Smooth muscle cell (in vitro differentiated cells): Measurements from ENCODE around the gene BAHCC1. TPM values are rescaled to one million over a fixed set of nuclear protein-coding genes. Genes with fewer than 3 reads are reported as not detected.

Source experiments
- DNase-seq: peaks from one replicate; lab custom pipeline; 2025; ENCODE audit not compliant: unreplicated experiment; lab: John Stamatoyannopoulos, UW
- H2AFZ ChIP-seq: fragments of 200-600 bp; sonication (generic); 2 replicates; pipeline ENCODE4 v1.6.0; 2016; ENCODE audit warnings: antibody characterized with exemption, low read depth, mild to moderate bottlenecking
- H3F3A ChIP-seq: fragments of 200-600 bp; sonication (generic); 2 replicates; pipeline ENCODE4 v1.6.0; 2017; ENCODE audit warnings: antibody characterized with exemption, low read depth
- H3K27ac ChIP-seq: fragments of 200-600 bp; sonication (generic); 2 replicates; pipeline ENCODE4 v1.5.1; 2016; ENCODE audit warnings: low read depth, mild to moderate bottlenecking
- H3K27me3 ChIP-seq: fragments of 200-600 bp; sonication (generic); 2 replicates; pipeline ENCODE4 v1.6.1; 2016; ENCODE audit warnings: low read depth, mild to moderate bottlenecking
- H3K36me3 ChIP-seq: fragments of 200-600 bp; sonication (generic); 2 replicates; pipeline ENCODE4 v1.5.1; 2016; ENCODE audit warnings: low read depth
- H3K4me1 ChIP-seq: fragments of 200-600 bp; sonication (generic); 2 replicates; pipeline ENCODE4 v1.5.1; 2016; ENCODE audit warnings: low read depth
- H3K4me2 ChIP-seq: fragments of 200-600 bp; sonication (generic); 2 replicates; pipeline ENCODE4 v1.6.0; 2016; ENCODE audit warnings: mild to moderate bottlenecking
- H3K4me3 ChIP-seq: fragments of 200-600 bp; sonication (generic); 2 replicates; pipeline ENCODE4 v1.5.1; 2016; ENCODE audit warnings: mild to moderate bottlenecking
- H3K79me2 ChIP-seq: fragments of 200-600 bp; sonication (generic); 2 replicates; pipeline ENCODE4 v1.6.0; 2016; ENCODE audit warnings: low read depth, mild to moderate bottlenecking
- H3K9ac ChIP-seq: fragments of 200-600 bp; sonication (generic); 2 replicates; pipeline ENCODE4 v1.6.0; 2016; ENCODE audit warnings: low read depth
- H3K9me3 ChIP-seq: fragments of 200-600 bp; sonication (generic); replicated peaks from 2 replicates; pipeline ENCODE4 v1.5.1; 2016; ENCODE audit warnings: low read depth
- H4K20me1 ChIP-seq: fragments of 200-600 bp; sonication (generic); 2 replicates; pipeline ENCODE4 v1.6.0; 2016; ENCODE audit warnings: low read depth
- CTCF ChIP-seq: fragments of 200-600 bp; sonication (generic); IDR thresholded peaks from 2 replicates; pipeline ENCODE4 v1.5.1; 2017; ENCODE audit warnings: borderline replicate concordance, mild to moderate bottlenecking, antibody characterized with exemption; ENCODE audit not compliant: insufficient read depth, poor library complexity, severe bottlenecking
- WGBS: methylation state at CpG from one replicate; pipeline ENCODE4 v1.1.7; 2016; ENCODE audit warnings: low lambda C conversion rate; 5-methylcytosine and 5-hydroxymethylcytosine counted together
- polyA plus RNA-seq: library from polyadenylated mRNA; unstranded; fragments of >200 nt; fragmentation: Nextera tagmentation; extraction: Ambion mirVana; gene quantifications from 2 replicates; pipeline ENCODE4 v1.2.1, GENCODE V29; 2016
- total RNA-seq: library from RNA; depleted of rRNA; stranded (reverse); fragments of >200 nt; gene quantifications from 2 replicates; pipeline ENCODE4 v1.2.3, GENCODE V29; 2014

The BAHCC1 gene
- total and polyA plus RNA-seq, 2 experiments from 2014 or later = 3.2 to 4.6 TPM

DNA sequence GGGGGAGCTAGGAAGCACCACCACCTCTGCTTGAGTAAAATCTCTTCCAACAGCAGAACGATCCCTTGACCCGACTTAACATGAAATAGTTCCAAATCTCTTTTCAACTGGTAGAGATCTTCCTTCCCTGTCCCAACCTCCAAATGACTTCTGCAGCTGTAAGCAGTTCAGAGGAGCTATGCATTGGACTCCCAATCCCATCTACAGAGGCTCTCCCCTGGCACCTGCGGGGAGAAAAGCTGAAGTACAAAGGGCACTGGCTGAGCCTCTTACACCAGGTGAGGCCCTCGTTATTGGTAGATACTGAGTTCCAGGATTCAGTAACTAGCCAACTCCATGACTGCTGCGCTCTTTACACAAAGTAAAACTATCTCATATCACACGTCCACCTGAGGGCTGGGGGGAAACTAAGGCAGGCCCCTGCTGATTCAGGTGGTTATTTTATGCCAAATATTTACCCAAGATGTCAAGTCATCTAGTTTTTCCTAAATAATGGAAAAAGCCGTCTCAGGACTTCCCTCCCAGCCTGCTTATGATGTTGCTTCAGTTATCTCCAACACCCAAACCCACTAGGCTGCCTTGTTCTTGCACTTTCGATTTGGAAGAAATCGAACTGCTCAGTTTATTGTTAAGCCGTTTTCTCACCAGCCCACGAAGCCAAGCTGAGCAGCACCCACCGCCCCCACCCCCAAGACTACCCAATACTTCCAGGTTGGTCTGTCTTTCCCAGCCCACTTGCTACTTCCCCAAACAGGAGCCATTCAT lies 114.1 kb downstream of the BAHCC1 start:
- DNase-seq = no peak
- Histone ChIP-seq H3F3A (peaks cover 48% of the 10 kb centered on the region), H2AFZ (no peak overlapping the region), H3K4me1 (peaks cover 10% of the 10 kb centered on the region), H3K36me3 (peaks cover 3% of the 10 kb centered on the region), H4K20me1 (peaks cover 60% of the 10 kb centered on the region), H3K27ac (peak overlapping the region; percentile 65), H3K9ac (peak overlapping the region; percentile 52), H3K9me3 (no peaks in the 10 kb centered on the region), H3K79me2 (peaks cover 38% of the 10 kb centered on the region), H3K27me3 (no peaks in the 10 kb centered on the region), H3K4me2 (peak overlapping the region; percentile 95), H3K4me3 (peak overlapping the region; percentile 96)
- WGBS = 35% methylated on average over 11 of the region's 12 CpGs
- no peak for TF ChIP-seq CTCF

DNA sequence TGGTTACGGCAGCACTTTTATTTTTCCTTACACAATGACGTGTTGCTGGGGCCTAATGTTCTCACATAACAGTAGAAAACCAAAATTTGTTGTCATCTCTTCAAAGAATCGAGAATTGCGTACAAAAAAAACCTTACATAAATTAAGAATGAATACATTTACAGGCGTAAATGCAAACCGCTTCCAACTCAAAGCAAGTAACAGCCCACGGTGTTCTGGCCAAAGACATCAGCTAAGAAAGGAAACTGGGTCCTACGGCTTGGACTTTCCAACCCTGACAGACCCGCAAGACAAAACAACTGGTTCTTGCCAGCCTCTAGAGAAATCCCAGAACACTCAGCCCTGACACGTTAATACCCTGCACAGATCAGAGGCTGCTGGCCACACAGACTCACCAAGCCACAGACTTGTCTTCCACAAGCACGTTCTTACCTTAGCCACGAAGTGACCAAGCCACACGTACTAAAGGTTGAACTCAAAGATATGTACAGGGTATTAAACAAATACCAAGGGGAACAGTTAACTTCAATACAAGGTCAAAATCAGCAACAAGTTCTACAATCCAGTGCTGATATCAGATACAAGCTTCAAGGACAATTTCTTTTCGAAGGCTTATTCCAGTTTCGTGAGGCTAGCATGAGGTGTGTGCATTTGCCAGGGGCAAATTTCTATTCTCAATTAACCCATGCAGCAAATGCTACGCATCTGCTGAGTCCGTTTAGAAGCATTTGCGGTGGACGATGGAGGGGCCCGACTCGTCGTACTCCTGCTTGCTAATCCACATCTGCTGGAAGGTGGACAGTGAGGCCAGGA lies 114.9 kb downstream of the BAHCC1 start:
- Histone ChIP-seq H3K4me2 (peak overlapping the region; percentile 95), H3K9me3 (no peaks in the 10 kb centered on the region), H4K20me1 (peaks cover 60% of the 10 kb centered on the region), H3K4me1 (peaks cover 11% of the 10 kb centered on the region), H3K9ac (peak overlapping the region; percentile 52), H3F3A (peaks cover 50% of the 10 kb centered on the region), H3K79me2 (peaks cover 39% of the 10 kb centered on the region), H3K27ac (peak overlapping the region; percentile 65), H2AFZ (no peak overlapping the region), H3K36me3 (peaks cover 3% of the 10 kb centered on the region), H3K4me3 (peak overlapping the region; percentile 96), H3K27me3 (no peaks in the 10 kb centered on the region)
- no peak for DNase-seq
- TF ChIP-seq CTCF = no peak
- WGBS = 8% methylated on average over 22 of the region's 22 CpGs

- H3K36me3 ChIP-seq = peaks cover 3% of the 10 kb centered on the region
Observed at GRCh38 chr17:81510785-81511553, 115.7 kb downstream of the BAHCC1 start.

More at GRCh38 chr17:81510785-81511553, 115.7 kb downstream of the BAHCC1 start:
- WGBS = 2% methylated on average over 48 of the region's 48 CpGs
- no peak overlapping the region for H2AFZ ChIP-seq
- H3K9me3 ChIP-seq = no peaks in the 10 kb centered on the region
- H3K9ac ChIP-seq = peak overlapping the region; percentile 52
- TF ChIP-seq CTCF = no peak
- peak overlapping the region; percentile 95 for H3K4me2 ChIP-seq
- H3F3A ChIP-seq = peaks cover 57% of the 10 kb centered on the region
- peaks cover 16% of the 10 kb centered on the region for H3K4me1 ChIP-seq
- H3K79me2 ChIP-seq = peaks cover 47% of the 10 kb centered on the region
- no peaks in the 10 kb centered on the region for H3K27me3 ChIP-seq
- peaks cover 65% of the 10 kb centered on the region for H4K20me1 ChIP-seq
- DNase-seq = no peak
- H3K4me3 ChIP-seq = peak overlapping the region; percentile 96
- peak overlapping the region; percentile 65 for H3K27ac ChIP-seq
